CD4-positive, CD25-positive, alpha-beta regulatory T cell (primary cell): ENCODE results near the gene NDUFC2. TPM values are rescaled to one million over a fixed set of nuclear protein-coding genes. Genes with fewer than 3 reads are reported as not detected.
"Not testable (repeated sequence)": the region's sequence is repeated elsewhere in the genome, so short reads cannot be mapped to it uniquely, and the experiment has no call there.

Experiments used
- ATAC-seq, 2 donors: fragments of 150-1000 bp; cut with Tn5 transposase; one replicate each; pipeline ENCODE4 v1.10.0; 2021; ENCODE audit warnings: low read depth in 2 of 2, moderate number of reproducible peaks in 2 of 2, moderate library complexity in 1 of 2
- DNase-seq, 3 donors: peaks; one replicate each; pipeline versions ENCODE4 v3.0.0 to v3.0.0-alpha.2; 2012 to 2022; ENCODE audit warnings: mixed read lengths in 1 of 3
- H3K27ac ChIP-seq: one replicate; pipeline ENCODE4 v1.7.0; 2013; ENCODE audit warnings: mild to moderate bottlenecking, low read length; ENCODE audit not compliant: insufficient read depth, poor library complexity, severe bottlenecking
- H3K27me3 ChIP-seq: one replicate; pipeline ENCODE4 v1.7.0; 2013; ENCODE audit warnings: low read length; ENCODE audit not compliant: control insufficient read depth, insufficient read depth
- H3K36me3 ChIP-seq: one replicate; pipeline ENCODE4 v1.7.0; 2013; ENCODE audit warnings: mild to moderate bottlenecking, low read length, moderate library complexity; ENCODE audit not compliant: control insufficient read depth, insufficient read depth
- H3K4me1 ChIP-seq: 2 replicates; pipeline ENCODE4 v1.7.0; 2013; ENCODE audit warnings: mild to moderate bottlenecking, low read length; ENCODE audit not compliant: insufficient read depth, control insufficient read depth, poor library complexity, severe bottlenecking
- H3K4me3 ChIP-seq: one replicate; pipeline ENCODE4 v1.7.0; 2013; ENCODE audit warnings: low read depth, mild to moderate bottlenecking, low read length, moderate library complexity
- H3K9me3 ChIP-seq, 2 experiments: 1 replicate in 1 of 2; 2 replicates in 1 of 2; pipeline ENCODE4 v1.7.0; 2013; ENCODE audit warnings: low read length in 2 of 2, mild to moderate bottlenecking in 1 of 2, moderate library complexity in 1 of 2; ENCODE audit not compliant: control insufficient read depth in 2 of 2
- H3K27ac Mint-ChIP-seq, 3 donors: one replicate each; pipeline ENCODE4 v1.8.0; 2020 to 2022; ENCODE audit warnings: mild to moderate bottlenecking in 3 of 3, mixed read lengths in 3 of 3, moderate library complexity in 2 of 3
- H3K27me3 Mint-ChIP-seq: one replicate; pipeline ENCODE4 v1.8.0; 2022; ENCODE audit warnings: mild to moderate bottlenecking, mixed read lengths
- H3K36me3 Mint-ChIP-seq: one replicate; pipeline ENCODE4 v1.8.0; 2020; ENCODE audit warnings: mixed read lengths
- H3K4me1 Mint-ChIP-seq, 4 donors: one replicate each; pipeline ENCODE4 v1.8.0; 2020 to 2022; ENCODE audit warnings: mixed read lengths in 4 of 4, mild to moderate bottlenecking in 1 of 4
- H3K4me3 Mint-ChIP-seq, 4 donors: one replicate each; pipeline ENCODE4 v1.8.0; 2020 to 2022; ENCODE audit warnings: mild to moderate bottlenecking in 4 of 4, mixed read lengths in 4 of 4, moderate library complexity in 3 of 4
- H3K9me3 Mint-ChIP-seq, 7 donors: one replicate each; pipeline ENCODE4 v1.8.0; 2020 to 2022; ENCODE audit warnings: mixed read lengths in 7 of 7, mild to moderate bottlenecking in 3 of 7, moderate library complexity in 2 of 7
- polyA plus RNA-seq, 4 donors: library from polyadenylated mRNA; unstranded; fragments of 300-500 nt; fragmentation: Illumina TruSeq; gene quantifications; one replicate each; pipeline ENCODE4 v1.2.3, GENCODE V29; 2021
- total RNA-seq: library from RNA; stranded (reverse); gene quantifications from one replicate; pipeline ENCODE4 v1.2.3, GENCODE V29; 2022

NDUFC2 gene
- total and polyA plus RNA-seq, 5 donors from 2014 or later, result 43.2 to 222 (median 177) TPM

DNA sequence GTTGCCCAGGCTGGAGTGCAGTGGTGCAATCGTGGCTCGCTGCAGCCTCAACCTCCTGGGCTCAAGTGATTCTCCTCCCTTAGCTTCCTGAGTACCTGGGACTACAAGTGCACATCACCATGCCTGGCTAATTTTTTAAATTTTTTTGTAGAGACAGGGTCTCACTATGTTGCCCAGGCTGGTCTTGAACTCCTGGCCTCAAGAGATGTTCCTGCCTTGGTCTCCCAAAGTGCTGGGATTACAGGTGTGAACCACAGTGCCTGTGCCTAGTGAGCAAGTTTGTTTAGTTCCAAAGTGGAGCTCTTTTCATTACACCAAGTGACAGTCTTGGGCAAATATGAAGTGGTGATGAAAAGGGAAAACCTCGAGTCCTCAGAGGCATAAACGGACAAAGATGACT is 2.1 kb downstream of the NDUFC2 start:
- not testable (repeated sequence) for H3K27me3 ChIP-seq, H3K9me3 Mint-ChIP-seq, H3K36me3 ChIP-seq, H3K9me3 ChIP-seq, ATAC-seq, H3K27ac ChIP-seq, DNase-seq, H3K36me3 Mint-ChIP-seq, H3K27me3 Mint-ChIP-seq
- Histone ChIP-seq H3K4me1 (peaks cover 35% of the 10 kb centered on the region), H3K4me3 (peak overlapping the region; percentile 98)
- Mint-ChIP-seq H3K4me3 (peak overlapping the region; percentile 96 to 100 (median 98)), H3K27ac (peak overlapping the region in 2 of 3 donors; percentile 81 to 97), H3K4me1 (peaks cover 10 to 80% (median 57%) of the 10 kb centered on the region in 4 donors)

DNA sequence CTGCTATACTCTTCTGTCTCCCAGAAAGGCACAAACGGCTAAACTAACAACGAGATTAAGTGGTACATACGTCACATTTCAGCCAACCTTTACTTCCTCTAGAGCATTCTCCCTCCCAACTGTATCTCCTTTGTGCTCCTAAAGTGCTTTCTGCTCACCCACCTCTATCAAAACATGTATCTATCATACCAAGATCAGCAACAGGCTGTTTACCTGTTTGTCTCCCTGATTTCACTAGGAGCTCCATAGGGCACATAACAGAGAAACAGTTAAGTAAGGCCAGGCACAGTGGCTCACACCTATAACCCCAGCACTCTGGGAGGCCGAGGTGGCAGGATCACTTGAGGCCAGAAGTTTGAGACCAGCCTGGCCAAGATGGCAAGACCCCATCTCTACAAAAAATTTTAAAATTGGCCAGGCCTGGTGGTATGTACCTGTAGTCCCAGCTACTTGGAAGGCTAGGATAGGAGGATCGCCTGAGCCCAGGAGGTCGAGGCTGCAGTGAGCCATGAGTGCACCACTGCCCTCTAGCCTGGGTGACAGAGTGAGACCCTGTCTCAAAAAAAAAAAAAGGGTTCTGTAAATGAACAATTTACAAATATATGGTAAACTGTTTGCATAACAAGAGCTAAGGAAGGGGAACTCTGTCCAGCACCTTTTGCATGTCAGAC is 2.8 kb downstream of the NDUFC2 start:
- Histone ChIP-seq H3K27ac (no peak overlapping the region), H3K4me3 (peak overlapping the region; percentile 67)
- H3K27ac Mint-ChIP-seq, result peak overlapping the region; percentile 34 to 67 (median 48)

DNA sequence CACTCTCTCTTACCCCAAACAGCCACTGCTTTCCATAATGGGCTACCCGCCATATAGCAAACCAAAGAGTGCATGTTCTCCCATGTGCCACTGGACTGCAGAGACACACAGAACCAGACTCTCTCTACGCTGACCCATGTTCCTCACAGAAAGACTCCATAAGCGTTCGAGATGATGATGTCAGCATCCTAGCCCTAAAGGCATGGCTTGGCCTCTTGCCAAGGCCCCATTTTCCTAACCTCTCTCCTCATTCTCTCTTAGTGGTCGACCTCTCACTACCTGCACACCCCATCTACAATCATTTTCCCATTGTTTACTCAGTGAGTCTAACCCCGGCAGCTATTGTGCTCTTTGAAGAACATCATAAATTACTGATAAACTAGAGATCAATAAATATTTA is 4.9 kb downstream of the NDUFC2 start:
- Histone ChIP-seq H3K27me3 (no peaks in the 10 kb centered on the region), H3K4me1 (peaks cover 30% of the 10 kb centered on the region), H3K27ac (no peak overlapping the region), H3K4me3 (no peak overlapping the region), H3K36me3 (peaks cover 27% of the 10 kb centered on the region), H3K9me3 (no peaks in the 10 kb centered on the region)
- ATAC-seq (no peak), DNase-seq (no peak)
- Mint-ChIP-seq H3K9me3 (no peaks in the 10 kb centered on the region), H3K4me3 (peak overlapping the region in 1 of 4 donors; percentile 34), H3K27me3 (no peaks in the 10 kb centered on the region), H3K4me1 (peaks cover 14 to 60% (median 47%) of the 10 kb centered on the region in 4 donors), H3K36me3 (peaks cover 16% of the 10 kb centered on the region), H3K27ac (peak overlapping the region in 1 of 3 donors; percentile 65)

More for the DNA sequence above, 2.8 kb downstream of the NDUFC2 start:
- H3K27me3 ChIP-seq, result no peaks in the 10 kb centered on the region
- Mint-ChIP-seq H3K27me3 (no peaks in the 10 kb centered on the region), H3K4me1 (peaks cover 10 to 78% (median 58%) of the 10 kb centered on the region in 4 donors), H3K4me3 (peak overlapping the region; percentile 8 to 100 (median 66)), H3K9me3 (peaks cover 0 to 1% (median 0%) of the 10 kb centered on the region in 7 donors), H3K36me3 (peaks cover 6% of the 10 kb centered on the region)
- H3K9me3 ChIP-seq, result no peaks in the 10 kb centered on the region
- peaks cover 6% of the 10 kb centered on the region for H3K36me3 ChIP-seq
- ATAC-seq (no peak), DNase-seq (no peak)
- peaks cover 35% of the 10 kb centered on the region for H3K4me1 ChIP-seq

DNA sequence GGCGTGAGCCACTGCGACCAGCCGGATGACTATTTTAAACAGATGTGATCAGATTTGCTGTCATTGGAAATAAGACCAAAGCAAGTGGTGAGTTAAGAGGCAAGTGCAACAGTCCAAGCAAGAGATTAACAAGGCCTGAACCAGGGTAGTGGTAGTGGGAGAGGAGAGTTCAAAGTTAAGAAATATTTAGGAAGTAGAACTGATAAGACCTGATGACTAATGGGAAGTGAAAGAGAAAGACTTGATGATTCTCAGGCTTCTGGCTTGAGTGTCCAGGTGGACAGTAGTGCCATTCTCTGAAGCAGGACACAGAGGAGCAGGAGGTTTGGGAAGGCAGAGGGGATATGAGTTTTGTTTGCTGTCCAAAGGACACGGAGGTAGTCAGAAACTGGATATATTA is 7.2 kb downstream of the NDUFC2 start:
- no peaks in the 10 kb centered on the region for H3K9me3 ChIP-seq
- H3K4me3 ChIP-seq, result no peak overlapping the region
- peaks cover 12% of the 10 kb centered on the region for H3K4me1 ChIP-seq
- H3K27me3 ChIP-seq, result no peaks in the 10 kb centered on the region
- Mint-ChIP-seq H3K4me3 (peak overlapping the region in 1 of 4 donors; percentile 59), H3K27me3 (no peaks in the 10 kb centered on the region), H3K4me1 (peaks cover 5 to 42% (median 32%) of the 10 kb centered on the region in 4 donors), H3K9me3 (no peaks in the 10 kb centered on the region), H3K36me3 (peaks cover 35% of the 10 kb centered on the region), H3K27ac (peak overlapping the region in 1 of 3 donors; percentile 60)
- peaks cover 42% of the 10 kb centered on the region for H3K36me3 ChIP-seq
- no peak for ATAC-seq
- DNase-seq, result no peak
- no peak overlapping the region for H3K27ac ChIP-seq

DNA sequence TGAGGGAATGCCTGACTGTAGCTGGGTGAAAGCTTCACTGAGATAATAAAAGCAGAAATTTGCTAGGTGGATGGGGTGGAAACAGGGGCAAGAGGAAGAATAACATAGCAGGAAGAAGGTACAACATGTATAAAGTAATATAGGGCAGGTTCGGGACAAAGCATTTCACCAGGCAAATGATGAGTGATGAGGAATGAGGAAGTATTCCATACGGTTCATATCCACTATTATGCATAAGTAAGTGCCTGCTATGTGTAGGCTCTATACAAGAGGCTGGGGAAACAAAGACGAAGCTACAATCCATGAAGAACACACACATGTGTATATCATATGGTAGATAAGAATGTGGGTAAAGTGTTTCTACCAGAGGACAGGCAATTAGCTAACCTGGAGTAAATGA is 7.9 kb downstream of the NDUFC2 start:
- Histone ChIP-seq H3K4me3 (no peak overlapping the region), H3K27me3 (no peaks in the 10 kb centered on the region), H3K36me3 (peaks cover 44% of the 10 kb centered on the region), H3K4me1 (peaks cover 5% of the 10 kb centered on the region), H3K9me3 (no peaks in the 10 kb centered on the region), H3K27ac (no peak overlapping the region)
- Mint-ChIP-seq H3K36me3 (peaks cover 38% of the 10 kb centered on the region), H3K27me3 (no peaks in the 10 kb centered on the region), H3K9me3 (no peaks in the 10 kb centered on the region), H3K4me1 (peaks cover 5 to 37% (median 28%) of the 10 kb centered on the region in 4 donors), H3K4me3 (peak overlapping the region in 1 of 4 donors; percentile 10), H3K27ac (peak overlapping the region in 1 of 3 donors; percentile 48)
- ATAC-seq, result no peak
- no peak for DNase-seq

DNA sequence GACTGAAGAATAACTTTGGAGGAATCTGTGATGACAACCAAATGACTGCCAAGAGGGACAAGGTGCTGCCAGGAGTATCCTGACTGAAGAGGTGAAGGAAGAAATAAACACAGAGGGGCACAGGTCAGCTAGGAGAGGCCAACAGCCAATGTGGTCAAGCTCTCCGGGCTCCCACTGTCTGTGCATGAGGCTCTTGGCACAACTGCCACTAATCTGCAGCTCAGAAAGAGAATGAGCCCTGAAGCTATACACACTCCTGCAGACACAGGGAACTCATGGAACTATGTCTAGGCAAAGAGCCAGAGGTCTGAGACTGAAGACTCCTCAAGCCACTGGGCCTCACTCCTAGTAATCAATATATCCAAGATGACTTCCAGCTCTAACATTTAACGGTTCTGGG is 9.0 kb downstream of the NDUFC2 start:
- no peaks in the 10 kb centered on the region for H3K4me1 ChIP-seq
- Mint-ChIP-seq H3K4me3 (no peak overlapping the region), H3K4me1 (peaks cover 5 to 26% (median 20%) of the 10 kb centered on the region in 4 donors), H3K9me3 (no peaks in the 10 kb centered on the region), H3K27me3 (no peaks in the 10 kb centered on the region), H3K27ac (no peak overlapping the region), H3K36me3 (peaks cover 38% of the 10 kb centered on the region)
- H3K4me3 ChIP-seq, result no peak overlapping the region
- ATAC-seq, result no peak
- H3K27me3 ChIP-seq, result no peaks in the 10 kb centered on the region
- no peaks in the 10 kb centered on the region for H3K9me3 ChIP-seq
- no peak for DNase-seq
- no peak overlapping the region for H3K27ac ChIP-seq
- peaks cover 44% of the 10 kb centered on the region for H3K36me3 ChIP-seq

DNA sequence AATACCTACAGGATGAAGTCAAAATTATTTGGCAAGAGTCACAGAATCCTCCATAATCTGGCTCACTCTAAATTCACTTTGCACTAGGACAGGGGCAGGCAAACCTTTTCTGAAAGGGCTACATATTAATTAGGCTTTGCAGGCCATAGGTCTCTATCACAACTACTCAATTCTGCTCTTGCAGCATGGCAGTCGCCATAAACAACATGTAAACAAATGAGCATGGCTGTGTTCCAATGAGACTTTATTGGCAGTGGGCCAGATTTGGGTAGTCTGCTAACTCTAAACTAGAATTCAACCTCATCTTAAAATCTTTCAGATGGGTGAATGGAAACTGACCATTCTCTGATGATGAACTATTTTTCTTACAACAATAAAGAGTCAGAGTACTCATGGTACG is 10.2 kb downstream of the NDUFC2 start:
- Mint-ChIP-seq H3K27ac (no peak overlapping the region), H3K36me3 (peaks cover 38% of the 10 kb centered on the region), H3K4me1 (peaks cover 5 to 16% (median 11%) of the 10 kb centered on the region in 4 donors), H3K27me3 (no peaks in the 10 kb centered on the region), H3K9me3 (no peaks in the 10 kb centered on the region), H3K4me3 (no peak overlapping the region)
- DNase-seq (no peak), ATAC-seq (no peak)
- no peaks in the 10 kb centered on the region for H3K27me3 ChIP-seq
- no peaks in the 10 kb centered on the region for H3K9me3 ChIP-seq
- H3K27ac ChIP-seq, result no peak overlapping the region
- H3K36me3 ChIP-seq, result peaks cover 44% of the 10 kb centered on the region
- H3K4me3 ChIP-seq, result no peak overlapping the region
- no peaks in the 10 kb centered on the region for H3K4me1 ChIP-seq

- Histone ChIP-seq H3K4me1 (no peaks in the 10 kb centered on the region), H3K27me3 (no peaks in the 10 kb centered on the region), H3K4me3 (no peak overlapping the region), H3K9me3 (no peaks in the 10 kb centered on the region), H3K27ac (no peak overlapping the region), H3K36me3 (peaks cover 44% of the 10 kb centered on the region)
- Mint-ChIP-seq H3K27ac (no peak overlapping the region), H3K4me3 (no peak overlapping the region), H3K27me3 (no peaks in the 10 kb centered on the region), H3K36me3 (peaks cover 38% of the 10 kb centered on the region), H3K9me3 (no peaks in the 10 kb centered on the region), H3K4me1 (peaks cover 5 to 9% (median 9%) of the 10 kb centered on the region in 4 donors)
- ATAC-seq, result no peak
- no peak for DNase-seq
Observed at GRCh38 chr11:78067704-78068103, 12.0 kb downstream of the NDUFC2 start.
